ENCODE measurements around the gene P2RX1.

Gene P2RX1

GRCh38 chr17:3896108-3896967 lies 19.9 kb downstream of the P2RX1 start:
- peak overlapping the region in 1 of 2 donors; percentile 47 for H3K27ac ChIP-seq
- DNase-seq (ENCODE audit: low spot score), result no peak
- no peak overlapping the region for H3K4me3 ChIP-seq
- TF ChIP-seq CTCF (IDR thresholded peaks at IDR 0.05), result no peak

- no peak for DNase-seq (ENCODE audit: low spot score)
- no peak for TF ChIP-seq CTCF (IDR thresholded peaks at IDR 0.05)
- Histone ChIP-seq H3K4me3 (no peak overlapping the region), H3K27ac (peak overlapping the region in 1 of 2 donors; percentile 56)
Measured at GRCh38 chr17:3895354-3895753, 20.9 kb downstream of the P2RX1 start.

GRCh38 chr17:3894911-3895343 lies 21.3 kb downstream of the P2RX1 start:
- H3K4me3 ChIP-seq, result no peak overlapping the region
- H3K27ac ChIP-seq, result peak overlapping the region in 1 of 2 donors; percentile 56
- TF ChIP-seq CTCF (IDR thresholded peaks at IDR 0.05), result no peak

GRCh38 chr17:3894188-3894587 lies 22.1 kb downstream of the P2RX1 start:
- no peak for TF ChIP-seq CTCF (IDR thresholded peaks at IDR 0.05)
- no peak for DNase-seq (ENCODE audit: low spot score)
- Histone ChIP-seq H3K4me3 (no peak overlapping the region), H3K27ac (peak overlapping the region in 1 of 2 donors; percentile 75)

More at GRCh38 chr17:3894911-3895343, 21.3 kb downstream of the P2RX1 start:
- DNase-seq (ENCODE audit: low spot score), result no peak

- TF ChIP-seq CTCF (IDR thresholded peaks at IDR 0.05), result no peak
- peak overlapping the region; percentile 28 to 75 for H3K27ac ChIP-seq
- DNase-seq (ENCODE audit: low spot score), result no peak
- peak overlapping the region; percentile 76 for H3K4me3 ChIP-seq
Measured at GRCh38 chr17:3893720-3894116, 22.5 kb downstream of the P2RX1 start.

GRCh38 chr17:3893003-3893719 lies 23.1 kb downstream of the P2RX1 start, which contains the start of gene CAMKK1:
Gene CAMKK1, minus strand, starts transcription at chr17:3893053. Its CDS starts 7,366 bp downstream, at chr17:3885687.
- no peak for TF ChIP-seq CTCF (IDR thresholded peaks at IDR 0.05)
- Histone ChIP-seq H3K4me3 (peak within 1 kb of the TSS; percentile 76), H3K27ac (peak within 1 kb of the TSS; percentile 58 to 75)
- DNase-seq (ENCODE audit: low spot score), result peak; percentile 89
